HEK293 (cell line): ENCODE data around the gene TMEM121.
A peak's percentile ranks its signal among the peaks of the same experiment; 100 is the strongest.

Experiments
- AEBP2 ChIP-seq: fragments of 450-650 bp; formaldehyde crosslinking; IDR thresholded peaks from 2 replicates; pipeline ENCODE4 v1.5.1; 2016; ENCODE audit warnings: missing biosample characterization, missing genetic modification characterization, borderline replicate concordance
- ELK4 ChIP-seq: IDR thresholded peaks from 2 replicates; pipeline ENCODE4 v1.6.1; 2011; ENCODE audit warnings: mild to moderate bottlenecking, low read depth, low read length, borderline replicate concordance
- KLF1 ChIP-seq: fragments of 450-650 bp; formaldehyde crosslinking; IDR thresholded peaks from 2 replicates; pipeline ENCODE4 v1.5.1; 2016; ENCODE audit warnings: missing biosample characterization, missing genetic modification characterization
- KLF10 ChIP-seq: fragments of 450-650 bp; IDR thresholded peaks from 2 replicates; pipeline ENCODE4 v1.5.1; 2018; ENCODE audit warnings: missing biosample characterization, mild to moderate bottlenecking, missing genetic modification characterization
- MZF1 ChIP-seq: fragments of 450-650 bp; formaldehyde crosslinking; IDR thresholded peaks from 2 replicates; pipeline ENCODE4 v1.5.1; 2017; ENCODE audit warnings: missing biosample characterization, missing genetic modification characterization, borderline replicate concordance
- PRDM1 ChIP-seq: fragments of 450-650 bp; formaldehyde crosslinking; IDR thresholded peaks from 2 replicates; pipeline ENCODE4; 2016; ENCODE audit warnings: missing biosample characterization, missing genetic modification characterization
- SETDB1 ChIP-seq: IDR thresholded peaks from one replicate; pipeline ENCODE4 v1.6.1; 2017; ENCODE audit warnings: mild to moderate bottlenecking, low read length, moderate library complexity, mixed read lengths; ENCODE audit not compliant: insufficient read length
- ZBTB1 ChIP-seq: fragments of 450-650 bp; formaldehyde crosslinking; IDR thresholded peaks from 2 replicates; pipeline ENCODE4 v1.5.1; 2016; ENCODE audit warnings: missing biosample characterization, missing genetic modification characterization
- ZBTB11 ChIP-seq: fragments of 450-650 bp; formaldehyde crosslinking; conservative IDR thresholded peaks from 2 replicates; pipeline ENCODE4 v1.5.1; 2016; ENCODE audit warnings: low read depth, missing biosample characterization, missing genetic modification characterization
- ZBTB44 ChIP-seq: fragments of 450-650 bp; IDR thresholded peaks from 2 replicates; pipeline ENCODE4 v1.5.1; 2018; ENCODE audit warnings: missing biosample characterization, mild to moderate bottlenecking, missing genetic modification characterization
- ZFP3 ChIP-seq: fragments of 450-650 bp; formaldehyde crosslinking; IDR thresholded peaks from 2 replicates; pipeline ENCODE4 v1.5.1; 2016; ENCODE audit warnings: low read depth, missing biosample characterization, missing genetic modification characterization
- ZNF10 ChIP-seq: fragments of 450-650 bp; formaldehyde crosslinking; IDR thresholded peaks from 2 replicates; pipeline ENCODE4 v1.5.1; 2017; ENCODE audit warnings: missing biosample characterization, missing genetic modification characterization
- ZNF19 ChIP-seq: fragments of 450-650 bp; formaldehyde crosslinking; IDR thresholded peaks from 2 replicates; pipeline ENCODE4; 2016; ENCODE audit warnings: missing biosample characterization, missing genetic modification characterization, low read depth
- ZNF239 ChIP-seq: fragments of 450-650 bp; formaldehyde crosslinking; IDR thresholded peaks from 2 replicates; pipeline ENCODE4 v1.5.1; 2016; ENCODE audit warnings: missing biosample characterization, missing genetic modification characterization
- ZNF280D ChIP-seq: fragments of 450-650 bp; formaldehyde crosslinking; IDR thresholded peaks from 2 replicates; pipeline ENCODE4 v1.5.1; 2016; ENCODE audit warnings: missing biosample characterization, missing genetic modification characterization
- ZNF324 ChIP-seq: fragments of 450-650 bp; formaldehyde crosslinking; IDR thresholded peaks from 2 replicates; pipeline ENCODE4 v1.5.1; 2016; ENCODE audit warnings: missing biosample characterization, missing genetic modification characterization
- ZNF335 ChIP-seq: fragments of 450-650 bp; formaldehyde crosslinking; conservative IDR thresholded peaks from 2 replicates; pipeline ENCODE4 v1.5.1; 2016; ENCODE audit warnings: missing biosample characterization, missing genetic modification characterization
- ZNF394 ChIP-seq: fragments of 450-650 bp; formaldehyde crosslinking; IDR thresholded peaks from 2 replicates; pipeline ENCODE4 v1.5.1; 2016; ENCODE audit warnings: missing biosample characterization, missing genetic modification characterization, mild to moderate bottlenecking, moderate library complexity, borderline replicate concordance
- ZNF549 ChIP-seq: fragments of 450-650 bp; IDR thresholded peaks from 2 replicates; pipeline ENCODE4 v1.5.1; 2018; ENCODE audit warnings: missing biosample characterization, missing genetic modification characterization, mild to moderate bottlenecking, inconsistent platforms, moderate library complexity
- ZNF629 ChIP-seq: fragments of 450-650 bp; formaldehyde crosslinking; IDR thresholded peaks from 2 replicates; pipeline ENCODE4 v1.5.1; 2017; ENCODE audit warnings: missing biosample characterization, missing genetic modification characterization
- ZNF654 ChIP-seq: fragments of 450-650 bp; formaldehyde crosslinking; IDR thresholded peaks from 2 replicates; pipeline ENCODE4 v1.5.1; 2016; ENCODE audit warnings: low read depth, missing biosample characterization, missing genetic modification characterization
- ZSCAN16 ChIP-seq: fragments of 450-650 bp; formaldehyde crosslinking; IDR thresholded peaks from 2 replicates; pipeline ENCODE4 v1.5.1; 2016; ENCODE audit warnings: missing biosample characterization, missing genetic modification characterization
- ZSCAN18 ChIP-seq: fragments of 450-650 bp; formaldehyde crosslinking; IDR thresholded peaks from 2 replicates; pipeline ENCODE4 v1.5.1; 2016; ENCODE audit warnings: missing biosample characterization, missing genetic modification characterization
- ZSCAN5A ChIP-seq: fragments of 450-650 bp; formaldehyde crosslinking; IDR thresholded peaks from 2 replicates; pipeline ENCODE4 v1.5.1; 2016; ENCODE audit warnings: missing biosample characterization, missing genetic modification characterization

The TMEM121 gene

GRCh38 chr14:105480807-105481801 lies 45.3 kb upstream of the TMEM121 start (continued):
- TF ChIP-seq ZBTB11 (tag by site-specific recombination) (no peak), ZNF239 (tag by site-specific recombination) (no peak), ZNF19 (tag by site-specific recombination) (no peak), ZNF549 (tag by site-specific recombination) (no peak), MZF1 (tag by site-specific recombination) (0 out of 2 replicates have a peak, but pooled peaks have one; percentile 34), ZFP3 (tag by site-specific recombination) (no peak), ZSCAN18 (tag by site-specific recombination) (no peak), ZSCAN5A (tag by site-specific recombination) (no peak; the same call in 1 of the 2 replicates), AEBP2 (no peak), PRDM1 (no peak), ZNF10 (tag by site-specific recombination) (peak; percentile 22; the same call in 1 of the 2 replicates), KLF1 (tag by site-specific recombination) (peak; percentile 31), KLF10 (tag by site-specific recombination) (peak; percentile 39; the same call in 1 of the 2 replicates), ZNF335 (tag by site-specific recombination) (peak; percentile 97), ZNF324 (tag by site-specific recombination) (peak; percentile 74; the same call in 1 of the 2 replicates), ZNF629 (tag by site-specific recombination) (peak; percentile 64; the same call in 1 of the 2 replicates), ZNF280D (no peak), ZNF394 (tag by site-specific recombination) (peak; percentile 67; the same call in 1 of the 2 replicates), ZNF654 (tag by site-specific recombination) (no peak), SETDB1 (no peak), ZBTB1 (tag by site-specific recombination) (no peak), ELK4 (no peak), ZSCAN16 (tag by site-specific recombination) (no peak), ZBTB44 (tag by site-specific recombination) (no peak)
